HL-60 (cell line): ENCODE data around the gene FAM89B.

Experiments
- GABPA ChIP-seq: IDR thresholded peaks from 2 replicates; pipeline ENCODE4 v1.6.1; 2012; ENCODE audit warnings: low read depth
- POLR2AphosphoS5 ChIP-seq: IDR thresholded peaks from 2 replicates; pipeline ENCODE4 v1.6.1; 2012; ENCODE audit warnings: low read depth
- SPI1 ChIP-seq: IDR thresholded peaks from 2 replicates; pipeline ENCODE4 v1.6.1; 2012; ENCODE audit warnings: low read depth, mild to moderate bottlenecking, borderline replicate concordance
- TF ChIP-seq, protein P1 (sequence below): IDR thresholded peaks from one replicate; pipeline ENCODE4 v1.5.1; 2011; ENCODE audit warnings: low read length, control low read depth, inconsistent platforms; ENCODE audit not compliant: insufficient read depth
- TF ChIP-seq, protein P2 (sequence below): IDR thresholded peaks from 2 replicates; pipeline ENCODE4 v1.6.1; 2012; ENCODE audit warnings: low read depth; ENCODE audit not compliant: insufficient replicate concordance

DNA sequence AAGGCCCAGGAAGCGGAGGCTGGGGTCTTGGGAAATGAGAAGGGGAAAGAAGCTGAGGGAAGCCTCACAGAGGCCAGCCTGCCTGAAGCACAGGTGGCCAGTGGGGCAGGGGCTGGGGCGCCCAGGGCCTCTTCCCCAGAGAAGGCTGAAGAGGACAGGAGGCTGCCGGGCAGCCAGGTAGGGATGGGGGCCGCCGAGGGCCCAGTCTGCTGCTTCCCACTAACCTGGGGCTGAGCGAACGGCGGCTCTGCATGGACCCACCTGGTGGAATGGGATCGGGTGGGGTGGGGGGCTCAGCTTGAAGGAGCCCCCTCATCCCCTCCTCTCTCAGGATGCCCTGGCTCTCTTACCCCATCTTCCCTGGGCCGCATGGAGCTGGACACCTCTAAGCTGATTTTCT lies 11.3 kb downstream of the FAM89B start:
- TF ChIP-seq, protein P1, sequence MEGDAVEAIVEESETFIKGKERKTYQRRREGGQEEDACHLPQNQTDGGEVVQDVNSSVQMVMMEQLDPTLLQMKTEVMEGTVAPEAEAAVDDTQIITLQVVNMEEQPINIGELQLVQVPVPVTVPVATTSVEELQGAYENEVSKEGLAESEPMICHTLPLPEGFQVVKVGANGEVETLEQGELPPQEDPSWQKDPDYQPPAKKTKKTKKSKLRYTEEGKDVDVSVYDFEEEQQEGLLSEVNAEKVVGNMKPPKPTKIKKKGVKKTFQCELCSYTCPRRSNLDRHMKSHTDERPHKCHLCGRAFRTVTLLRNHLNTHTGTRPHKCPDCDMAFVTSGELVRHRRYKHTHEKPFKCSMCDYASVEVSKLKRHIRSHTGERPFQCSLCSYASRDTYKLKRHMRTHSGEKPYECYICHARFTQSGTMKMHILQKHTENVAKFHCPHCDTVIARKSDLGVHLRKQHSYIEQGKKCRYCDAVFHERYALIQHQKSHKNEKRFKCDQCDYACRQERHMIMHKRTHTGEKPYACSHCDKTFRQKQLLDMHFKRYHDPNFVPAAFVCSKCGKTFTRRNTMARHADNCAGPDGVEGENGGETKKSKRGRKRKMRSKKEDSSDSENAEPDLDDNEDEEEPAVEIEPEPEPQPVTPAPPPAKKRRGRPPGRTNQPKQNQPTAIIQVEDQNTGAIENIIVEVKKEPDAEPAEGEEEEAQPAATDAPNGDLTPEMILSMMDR: no peak
- TF ChIP-seq, protein P2, sequence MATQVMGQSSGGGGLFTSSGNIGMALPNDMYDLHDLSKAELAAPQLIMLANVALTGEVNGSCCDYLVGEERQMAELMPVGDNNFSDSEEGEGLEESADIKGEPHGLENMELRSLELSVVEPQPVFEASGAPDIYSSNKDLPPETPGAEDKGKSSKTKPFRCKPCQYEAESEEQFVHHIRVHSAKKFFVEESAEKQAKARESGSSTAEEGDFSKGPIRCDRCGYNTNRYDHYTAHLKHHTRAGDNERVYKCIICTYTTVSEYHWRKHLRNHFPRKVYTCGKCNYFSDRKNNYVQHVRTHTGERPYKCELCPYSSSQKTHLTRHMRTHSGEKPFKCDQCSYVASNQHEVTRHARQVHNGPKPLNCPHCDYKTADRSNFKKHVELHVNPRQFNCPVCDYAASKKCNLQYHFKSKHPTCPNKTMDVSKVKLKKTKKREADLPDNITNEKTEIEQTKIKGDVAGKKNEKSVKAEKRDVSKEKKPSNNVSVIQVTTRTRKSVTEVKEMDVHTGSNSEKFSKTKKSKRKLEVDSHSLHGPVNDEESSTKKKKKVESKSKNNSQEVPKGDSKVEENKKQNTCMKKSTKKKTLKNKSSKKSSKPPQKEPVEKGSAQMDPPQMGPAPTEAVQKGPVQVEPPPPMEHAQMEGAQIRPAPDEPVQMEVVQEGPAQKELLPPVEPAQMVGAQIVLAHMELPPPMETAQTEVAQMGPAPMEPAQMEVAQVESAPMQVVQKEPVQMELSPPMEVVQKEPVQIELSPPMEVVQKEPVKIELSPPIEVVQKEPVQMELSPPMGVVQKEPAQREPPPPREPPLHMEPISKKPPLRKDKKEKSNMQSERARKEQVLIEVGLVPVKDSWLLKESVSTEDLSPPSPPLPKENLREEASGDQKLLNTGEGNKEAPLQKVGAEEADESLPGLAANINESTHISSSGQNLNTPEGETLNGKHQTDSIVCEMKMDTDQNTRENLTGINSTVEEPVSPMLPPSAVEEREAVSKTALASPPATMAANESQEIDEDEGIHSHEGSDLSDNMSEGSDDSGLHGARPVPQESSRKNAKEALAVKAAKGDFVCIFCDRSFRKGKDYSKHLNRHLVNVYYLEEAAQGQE: no peak
- TF ChIP-seq GABPA: no peak
- TF ChIP-seq POLR2AphosphoS5: no peak
- TF ChIP-seq SPI1: no peak
